GM12878 (cell line): ENCODE results near the gene SNX21. TPM values are rescaled to one million over a fixed set of nuclear protein-coding genes. Genes with fewer than 3 reads are reported as not detected.

Source experiments
- ATAC-seq: fragments of 200-7000 bp; cut with Tn5 transposase; 3 replicates; pipeline ENCODE4 v1.9.1; 2020; ENCODE audit warnings: mild to moderate bottlenecking, moderate library complexity
- BruUV-seq: library from RNA; stranded (reverse); fragments of 400-500 nt; replicated peaks from 2 replicates; lab custom pipeline; 2021; lab: Mats Ljungman, UMichigan
- CTCF ChIA-PET: fragments of 300-600 bp; sonication (Branson Sonifier 250); formaldehyde crosslinking; extraction: SDS; loops from one replicate; lab custom pipeline; 2021; ENCODE audit warnings: inconsistent platforms; lab: Yijun Ruan, JAX
- POLR2A ChIA-PET: fragments of 350-600 bp; formaldehyde crosslinking; extraction: SDS; loops from one replicate; lab custom pipeline; 2021; ENCODE audit warnings: inconsistent platforms; lab: Charles Lee
- RAD21 ChIA-PET: fragments of 300-600 bp; sonication (Branson Sonifier 250); formaldehyde crosslinking; loops from one replicate; lab custom pipeline; 2023; ENCODE audit warnings: antibody characterized with exemption; ENCODE audit not compliant: unreplicated experiment; lab: Charles Lee
- SMC1A ChIA-PET: fragments of 300-600 bp; sonication (Branson Sonifier 250); formaldehyde crosslinking; loops from one replicate; lab custom pipeline; 2023; ENCODE audit not compliant: unreplicated experiment, uncharacterized antibody; lab: Charles Lee
- DNase-seq: peaks from one replicate; pipeline ENCODE4 v3.0.0-alpha.2; 2011; ENCODE audit warnings: low read depth, low spot score
- FAIRE-seq: peaks from 3 replicates; lab custom pipeline; 2011; peaks lifted over from hg19 to GRCh38; lab: Jason Lieb, UNC
- H2AFZ ChIP-seq: 2 replicates; pipeline ENCODE4 v1.6.0; 2011; ENCODE audit warnings: low read depth, low read length, control low read depth; ENCODE audit not compliant: control insufficient read depth
- H3K27ac ChIP-seq: 2 replicates; pipeline ENCODE4 v1.5.1; 2011; ENCODE audit warnings: control low read depth; ENCODE audit not compliant: control insufficient read depth, insufficient read depth
- H3K27me3 ChIP-seq, 2 experiments: replicated peaks in 1 of 2; 2 replicates each; pipeline versions ENCODE4 v1.6.0 to v1.6.1; 2011; ENCODE audit warnings: low read length in 1 of 2; ENCODE audit not compliant: control insufficient read depth in 2 of 2, insufficient read depth in 2 of 2
- H3K36me3 ChIP-seq, 2 experiments: 2 replicates each; pipeline ENCODE4 v1.5.1; 2011; ENCODE audit warnings: low read length in 1 of 2; ENCODE audit not compliant: control insufficient read depth in 2 of 2, insufficient read depth in 2 of 2
- H3K4me1 ChIP-seq: 2 replicates; pipeline ENCODE4 v1.6.1; 2011; ENCODE audit warnings: mild to moderate bottlenecking, low read length, moderate library complexity, mixed read lengths; ENCODE audit not compliant: control insufficient read depth, insufficient read depth
- H3K4me2 ChIP-seq: 2 replicates; pipeline ENCODE4 v1.6.0; 2011; ENCODE audit warnings: control low read depth; ENCODE audit not compliant: control insufficient read depth, insufficient read depth
- H3K4me3 ChIP-seq: fragments of 200-600 bp; sonication (generic); 2 replicates; pipeline ENCODE4 v1.5.1; 2016
- H3K79me2 ChIP-seq: 2 replicates; pipeline ENCODE4 v1.6.0; 2011; ENCODE audit warnings: low read length; ENCODE audit not compliant: control insufficient read depth, insufficient read depth
- H3K9ac ChIP-seq: 2 replicates; pipeline ENCODE4 v1.8.0; 2011; ENCODE audit warnings: low read length, control low read depth, mixed read lengths; ENCODE audit not compliant: control insufficient read depth, insufficient read depth
- H3K9me3 ChIP-seq: replicated peaks from 3 replicates; pipeline ENCODE4 v1.5.1; 2011; ENCODE audit warnings: mild to moderate bottlenecking, low read length; ENCODE audit not compliant: control insufficient read depth, insufficient read depth
- H4K20me1 ChIP-seq: 2 replicates; pipeline ENCODE4 v1.6.0; 2011; ENCODE audit not compliant: control insufficient read depth, insufficient read depth
- CHD1 ChIP-seq: IDR thresholded peaks from 2 replicates; pipeline ENCODE4 v1.6.1; 2012; ENCODE audit warnings: low read depth, low read length, improper control_type of control experiment
- EED ChIP-seq: sonication (generic); IDR thresholded peaks from 2 replicates; pipeline ENCODE4 v1.6.1; 2016; ENCODE audit warnings: antibody characterized with exemption, low read depth
- GATAD2B ChIP-seq: fragments of 450-650 bp; conservative IDR thresholded peaks from 2 replicates; pipeline ENCODE4 v1.6.1; 2017; ENCODE audit warnings: low read depth, mild to moderate bottlenecking, moderate library complexity
- NRF1 ChIP-seq: conservative IDR thresholded peaks from 2 replicates; pipeline ENCODE4 v1.6.1; 2011; ENCODE audit warnings: mild to moderate bottlenecking, low read depth, low read length, improper control_type of control experiment
- TCF12 ChIP-seq: IDR thresholded peaks from 2 replicates; pipeline ENCODE4 v1.6.1; 2011; ENCODE audit warnings: low read depth, mild to moderate bottlenecking, low read length
- ZNF274 ChIP-seq: IDR thresholded peaks from one replicate; pipeline ENCODE4 v1.8.0; 2011; ENCODE audit not compliant: insufficient read length, insufficient read depth
- WGBS: methylation state at CpG from one replicate; pipeline ENCODE4 v1.1.6; 2016; ENCODE audit warnings: low lambda C conversion rate; ENCODE audit not compliant: insufficient replicate concordance, insufficient coverage; ENCODE audit errors: missing lambda C conversion rate; 5-methylcytosine and 5-hydroxymethylcytosine counted together
- in situ Hi-C: fragments of 300-500 bp; cut with MboI; formaldehyde crosslinking; loops from 9 replicates; pipeline ENCODE4 v1.14.3; 2018; ENCODE audit warnings: mixed read lengths
- intact Hi-C: fragments of 100-400 bp; cut with micrococcal nuclease; formaldehyde crosslinking; loops from one replicate; pipeline ENCODE4 v1.14.2; 2022; ENCODE audit not compliant: unreplicated experiment
- polyA plus RNA-seq, 11 experiments: library from polyadenylated mRNA; depleted of rRNA in 4 of 11; unstranded in 6 of 11; stranded (reverse) in 5 of 11; fragments of >200 nt; fragmentation: Nextera tagmentation in 4 of 11; fragmentation: Illumina TruSeq in 1 of 11; extraction: Ambion mirVana in 4 of 11; extraction: Trizol in 1 of 11; gene quantifications; 1 replicate in 1 of 11; 2 replicates in 10 of 11; pipeline versions ENCODE4 v1.2.1 to v1.2.3, GENCODE V29; 2011 to 2016; ENCODE audit warnings: inconsistent platforms in 2 of 11, missing spikeins in 2 of 11, low read depth in 1 of 11
- total RNA-seq, 4 experiments: library from RNA; depleted of rRNA in 3 of 4; stranded (reverse); fragments of >200 nt in 3 of 4; fragmentation: Illumina TruSeq in 1 of 4; extraction: Trizol in 1 of 4; gene quantifications; 2 replicates each; pipeline versions ENCODE4 v1.2.1 to v1.2.3, GENCODE V29; 2013 to 2021
- TF ChIP-seq, protein P1 (sequence below): fragments of 450-650 bp; IDR thresholded peaks from 2 replicates; pipeline ENCODE4 v1.6.1; 2017; ENCODE audit warnings: low read depth, mild to moderate bottlenecking, moderate library complexity
- TF ChIP-seq, protein P2 (sequence below): fragments of 150-350 bp; IDR thresholded peaks from 2 replicates; pipeline ENCODE4 v1.6.1; 2016; ENCODE audit warnings: low read depth, low read length
- TF ChIP-seq, protein P3 (sequence below): IDR thresholded peaks from 2 replicates; pipeline ENCODE4 v1.6.1; 2012; ENCODE audit warnings: low read depth, low read length, improper control_type of control experiment
- TF ChIP-seq, protein P4 (sequence below): fragments of 450-650 bp; formaldehyde crosslinking; IDR thresholded peaks from 2 replicates; pipeline ENCODE4 v1.4.0; 2022; ENCODE audit warnings: mild to moderate bottlenecking, moderate library complexity
- TF ChIP-seq, protein P5 (sequence below): IDR thresholded peaks from 2 replicates; pipeline ENCODE4 v1.6.1; 2011; ENCODE audit warnings: low read depth, low read length, improper control_type of control experiment, borderline replicate concordance

SNX21 gene
- total and polyA plus RNA-seq, 10 of the 15 experiments (the other 5 are each of a cell fraction or from before 2014, with no cell fraction given): 0.10 to 1.4 (median 0.57) TPM

DNA sequence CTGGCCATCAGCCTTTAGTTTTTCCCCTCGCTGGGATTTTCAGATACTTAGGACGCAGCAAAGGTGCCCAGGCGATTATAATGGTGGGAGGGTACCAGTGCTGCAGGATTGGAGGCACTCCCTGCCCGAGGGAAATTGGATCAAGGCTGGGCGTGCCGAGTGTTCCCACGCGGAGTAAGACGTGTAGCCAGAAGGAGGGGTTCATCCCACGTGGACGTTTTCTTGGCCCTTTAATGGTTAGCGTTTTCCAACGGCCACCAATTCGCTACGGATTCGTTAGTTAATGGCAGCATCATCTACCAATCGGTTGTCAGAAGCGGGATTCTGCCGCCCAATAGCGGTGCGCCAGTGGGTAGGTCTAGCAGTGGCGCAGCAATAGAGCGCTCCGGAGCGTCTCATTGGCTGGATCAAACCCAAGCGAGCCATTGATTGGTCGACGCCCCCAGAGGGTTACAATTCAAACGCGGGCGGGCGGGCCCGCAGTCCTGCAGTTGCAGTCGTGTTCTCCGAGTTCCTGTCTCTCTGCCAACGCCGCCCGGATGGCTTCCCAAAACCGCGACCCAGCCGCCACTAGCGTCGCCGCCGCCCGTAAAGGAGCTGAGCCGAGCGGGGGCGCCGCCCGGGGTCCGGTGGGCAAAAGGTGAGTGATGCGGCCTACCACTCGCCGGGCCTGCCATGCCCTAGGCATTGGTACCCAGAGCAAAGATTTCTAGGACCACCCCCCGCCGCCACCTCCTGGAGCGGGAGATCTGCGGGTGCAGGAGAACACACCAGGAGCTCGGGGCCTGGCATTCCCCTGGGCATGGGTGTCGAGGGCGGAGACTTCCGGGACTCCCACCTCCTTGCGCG is 21.2 kb upstream of the SNX21 start, which contains the start of gene UBE2C:
Gene UBE2C, plus strand, starts transcription at position 488 of the 849 bp plus-strand sequence. Its CDS starts 52 bp downstream, at position 540.
- FAIRE-seq (peak; percentile 86), DNase-seq (peak; percentile 98), ATAC-seq (peak; percentile 100)
- no peaks in the 10 kb centered on the region; the same call in 2 of the 3 replicates for H3K9me3 ChIP-seq
- peak within 1 kb of the TSS; percentile 96 for H3K9ac ChIP-seq
- 2% methylated on average over 65 of the region's 65 CpGs for WGBS
- in situ Hi-C loops (loop anchor here (25.0 kb wide), 1 partner anchor 550 kb away; no protein-coding TSS in a partner anchor), intact Hi-C loops (loop anchor here (5.0 kb wide), 2 partner anchors 45 to 150 kb away; partner anchors contain the start of genes ACOT8 and ZSWIM3)
- ChIA-PET RAD21 (interaction anchor here (1.2 to 2.5 kb wide), 9 partner anchors 12 to 157 kb away, joined by 3 to 9 read pairs (median 4); partner anchors contain the start of gene ZSWIM1), CTCF (interaction anchor here (1.2 to 2.5 kb wide), 7 partner anchors 12 to 164 kb away, joined by 3 to 18 read pairs (median 5); no protein-coding TSS in a partner anchor), SMC1A (interaction anchor here (0.7 to 1.9 kb wide), 5 partner anchors 13 to 162 kb away, joined by 3 to 6 read pairs (median 3); no protein-coding TSS in a partner anchor), POLR2A (interaction anchor here (1.0 to 1.6 kb wide), 5 partner anchors 29 to 158 kb away, joined by 4 to 8 read pairs (median 5); partner anchors contain the start of genes ACOT8 and ZSWIM3)
- peaks cover 15 to 28% of the 10 kb centered on the region in 2 experiments for H3K36me3 ChIP-seq
- H2AFZ ChIP-seq: peak within 1 kb of the TSS; percentile 74
- peak within 1 kb of the TSS; percentile 85 for H3K4me3 ChIP-seq
- H3K4me1 ChIP-seq: no peaks in the 10 kb centered on the region
- peak within 1 kb of the TSS; percentile 79 for H3K4me2 ChIP-seq
- no peaks in the 10 kb centered on the region for H4K20me1 ChIP-seq
- no peaks in the 10 kb centered on the region for H3K27me3 ChIP-seq
- H3K27ac ChIP-seq: peak within 1 kb of the TSS; percentile 93
- H3K79me2 ChIP-seq: peaks cover 20% of the 10 kb centered on the region
- BruUV-seq: no TSS peak
- TF ChIP-seq, protein P1, sequence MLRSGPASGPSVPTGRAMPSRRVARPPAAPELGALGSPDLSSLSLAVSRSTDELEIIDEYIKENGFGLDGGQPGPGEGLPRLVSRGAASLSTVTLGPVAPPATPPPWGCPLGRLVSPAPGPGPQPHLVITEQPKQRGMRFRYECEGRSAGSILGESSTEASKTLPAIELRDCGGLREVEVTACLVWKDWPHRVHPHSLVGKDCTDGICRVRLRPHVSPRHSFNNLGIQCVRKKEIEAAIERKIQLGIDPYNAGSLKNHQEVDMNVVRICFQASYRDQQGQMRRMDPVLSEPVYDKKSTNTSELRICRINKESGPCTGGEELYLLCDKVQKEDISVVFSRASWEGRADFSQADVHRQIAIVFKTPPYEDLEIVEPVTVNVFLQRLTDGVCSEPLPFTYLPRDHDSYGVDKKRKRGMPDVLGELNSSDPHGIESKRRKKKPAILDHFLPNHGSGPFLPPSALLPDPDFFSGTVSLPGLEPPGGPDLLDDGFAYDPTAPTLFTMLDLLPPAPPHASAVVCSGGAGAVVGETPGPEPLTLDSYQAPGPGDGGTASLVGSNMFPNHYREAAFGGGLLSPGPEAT: peak; percentile 17; the same call in 1 of the 2 replicates
- TF ChIP-seq, protein P2, sequence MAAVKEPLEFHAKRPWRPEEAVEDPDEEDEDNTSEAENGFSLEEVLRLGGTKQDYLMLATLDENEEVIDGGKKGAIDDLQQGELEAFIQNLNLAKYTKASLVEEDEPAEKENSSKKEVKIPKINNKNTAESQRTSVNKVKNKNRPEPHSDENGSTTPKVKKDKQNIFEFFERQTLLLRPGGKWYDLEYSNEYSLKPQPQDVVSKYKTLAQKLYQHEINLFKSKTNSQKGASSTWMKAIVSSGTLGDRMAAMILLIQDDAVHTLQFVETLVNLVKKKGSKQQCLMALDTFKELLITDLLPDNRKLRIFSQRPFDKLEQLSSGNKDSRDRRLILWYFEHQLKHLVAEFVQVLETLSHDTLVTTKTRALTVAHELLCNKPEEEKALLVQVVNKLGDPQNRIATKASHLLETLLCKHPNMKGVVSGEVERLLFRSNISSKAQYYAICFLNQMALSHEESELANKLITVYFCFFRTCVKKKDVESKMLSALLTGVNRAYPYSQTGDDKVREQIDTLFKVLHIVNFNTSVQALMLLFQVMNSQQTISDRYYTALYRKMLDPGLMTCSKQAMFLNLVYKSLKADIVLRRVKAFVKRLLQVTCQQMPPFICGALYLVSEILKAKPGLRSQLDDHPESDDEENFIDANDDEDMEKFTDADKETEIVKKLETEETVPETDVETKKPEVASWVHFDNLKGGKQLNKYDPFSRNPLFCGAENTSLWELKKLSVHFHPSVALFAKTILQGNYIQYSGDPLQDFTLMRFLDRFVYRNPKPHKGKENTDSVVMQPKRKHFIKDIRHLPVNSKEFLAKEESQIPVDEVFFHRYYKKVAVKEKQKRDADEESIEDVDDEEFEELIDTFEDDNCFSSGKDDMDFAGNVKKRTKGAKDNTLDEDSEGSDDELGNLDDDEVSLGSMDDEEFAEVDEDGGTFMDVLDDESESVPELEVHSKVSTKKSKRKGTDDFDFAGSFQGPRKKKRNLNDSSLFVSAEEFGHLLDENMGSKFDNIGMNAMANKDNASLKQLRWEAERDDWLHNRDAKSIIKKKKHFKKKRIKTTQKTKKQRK: peak; percentile 75
- TF ChIP-seq, protein P3, sequence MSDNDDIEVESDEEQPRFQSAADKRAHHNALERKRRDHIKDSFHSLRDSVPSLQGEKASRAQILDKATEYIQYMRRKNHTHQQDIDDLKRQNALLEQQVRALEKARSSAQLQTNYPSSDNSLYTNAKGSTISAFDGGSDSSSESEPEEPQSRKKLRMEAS: peak; percentile 67
- TF ChIP-seq, protein P4, sequence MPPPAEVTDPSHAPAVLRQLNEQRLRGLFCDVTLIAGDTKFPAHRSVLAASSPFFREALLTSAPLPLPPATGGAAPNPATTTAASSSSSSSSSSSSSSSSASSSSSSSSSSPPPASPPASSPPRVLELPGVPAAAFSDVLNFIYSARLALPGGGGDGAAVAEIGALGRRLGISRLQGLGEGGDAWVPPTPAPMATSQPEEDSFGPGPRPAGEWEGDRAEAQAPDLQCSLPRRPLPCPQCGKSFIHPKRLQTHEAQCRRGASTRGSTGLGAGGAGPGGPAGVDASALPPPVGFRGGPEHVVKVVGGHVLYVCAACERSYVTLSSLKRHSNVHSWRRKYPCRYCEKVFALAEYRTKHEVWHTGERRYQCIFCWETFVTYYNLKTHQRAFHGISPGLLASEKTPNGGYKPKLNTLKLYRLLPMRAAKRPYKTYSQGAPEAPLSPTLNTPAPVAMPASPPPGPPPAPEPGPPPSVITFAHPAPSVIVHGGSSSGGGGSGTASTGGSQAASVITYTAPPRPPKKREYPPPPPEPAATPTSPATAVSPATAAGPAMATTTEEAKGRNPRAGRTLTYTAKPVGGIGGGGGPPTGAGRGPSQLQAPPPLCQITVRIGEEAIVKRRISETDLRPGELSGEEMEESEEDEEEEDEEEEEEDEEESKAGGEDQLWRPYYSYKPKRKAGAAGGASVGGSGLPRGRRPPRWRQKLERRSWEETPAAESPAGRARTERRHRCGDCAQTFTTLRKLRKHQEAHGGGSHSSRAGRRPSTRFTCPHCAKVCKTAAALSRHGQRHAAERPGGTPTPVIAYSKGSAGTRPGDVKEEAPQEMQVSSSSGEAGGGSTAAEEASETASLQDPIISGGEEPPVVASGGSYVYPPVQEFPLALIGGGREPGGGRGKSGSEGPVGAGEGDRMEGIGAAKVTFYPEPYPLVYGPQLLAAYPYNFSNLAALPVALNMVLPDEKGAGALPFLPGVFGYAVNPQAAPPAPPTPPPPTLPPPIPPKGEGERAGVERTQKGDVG (CRISPR knock-in tag): no peak
- TF ChIP-seq TCF12 (no peak), CHD1 (no peak; the same call in 1 of the 2 replicates), NRF1 (no peak), GATAD2B (peak; percentile 95), EED (no peak), ZNF274 (no peak)
- TF ChIP-seq, protein P5, sequence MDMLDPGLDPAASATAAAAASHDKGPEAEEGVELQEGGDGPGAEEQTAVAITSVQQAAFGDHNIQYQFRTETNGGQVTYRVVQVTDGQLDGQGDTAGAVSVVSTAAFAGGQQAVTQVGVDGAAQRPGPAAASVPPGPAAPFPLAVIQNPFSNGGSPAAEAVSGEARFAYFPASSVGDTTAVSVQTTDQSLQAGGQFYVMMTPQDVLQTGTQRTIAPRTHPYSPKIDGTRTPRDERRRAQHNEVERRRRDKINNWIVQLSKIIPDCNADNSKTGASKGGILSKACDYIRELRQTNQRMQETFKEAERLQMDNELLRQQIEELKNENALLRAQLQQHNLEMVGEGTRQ: peak; percentile 68
